ENCODE data around the gene ARSG.

The ARSG gene

GRCh38 chr17:68379692-68380677, 88.7 kb downstream of the ARSG start:
- Histone ChIP-seq H3K9me3 (ENCODE audit: control insufficient read depth in 1 of 2, low read length in 2 of 2) (no peaks in the 10 kb centered on the region), H3K36me3 (ENCODE audit: control insufficient read depth in 1 of 2, insufficient read depth in 2 of 2, low read length in 2 of 2) (peaks cover 0 to 12% of the 10 kb centered on the region in 2 donors), H3K27me3 (ENCODE audit: low read depth, low read length) (no peaks in the 10 kb centered on the region), H3K4me3 (ENCODE audit: low read depth in 1 of 2, low read length in 2 of 2) (no peak overlapping the region), H3K27ac (ENCODE audit: low read length) (no peak overlapping the region), H3K4me1 (ENCODE audit: control insufficient read depth in 1 of 2, insufficient read depth in 2 of 2, low read length in 2 of 2) (peaks cover 0 to 3% of the 10 kb centered on the region in 2 donors)

DNA sequence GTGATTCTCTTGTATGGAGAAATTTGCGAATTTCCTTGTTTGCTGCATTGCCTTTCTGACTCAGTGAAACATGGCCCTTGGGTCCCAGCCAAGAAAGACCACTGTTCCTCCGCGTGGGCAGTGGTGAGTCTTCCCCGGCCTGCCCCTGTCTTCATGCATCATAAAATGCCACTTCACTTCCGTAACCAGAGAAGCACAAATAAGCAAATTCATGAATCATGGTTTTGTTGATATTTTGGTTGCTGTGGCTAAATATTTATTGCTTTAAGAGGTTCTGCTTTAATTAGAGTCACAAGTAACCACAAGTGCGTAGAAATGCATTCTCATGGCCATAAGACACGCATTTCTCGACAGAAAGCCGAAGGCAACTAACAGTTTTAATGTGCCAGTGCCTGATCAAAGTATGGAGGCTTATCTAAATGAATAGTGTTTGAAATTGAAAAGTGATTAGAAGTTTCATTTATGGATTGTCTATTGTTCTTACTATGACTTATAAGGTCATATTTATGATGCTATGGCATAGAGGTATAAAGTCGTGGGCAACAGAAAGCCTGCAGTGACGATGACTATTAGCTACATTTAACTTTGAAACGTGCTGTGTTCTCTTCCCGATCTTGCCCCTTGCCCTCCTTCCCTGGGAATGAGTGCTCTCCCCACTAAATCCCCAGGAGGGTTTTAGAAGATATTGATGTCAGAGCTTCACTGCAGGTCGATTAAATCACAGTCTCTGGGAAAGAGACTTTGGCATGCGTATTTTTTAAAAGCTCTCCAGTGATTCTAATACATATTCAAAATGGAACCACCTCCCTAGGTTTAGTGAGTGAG, 90.0 kb downstream of the ARSG start:
- no peak overlapping the region for H3K4me3 ChIP-seq (ENCODE audit: low read depth in 1 of 2, low read length in 2 of 2)
- no peak overlapping the region for H3K27ac ChIP-seq (ENCODE audit: low read length)
- H3K36me3 ChIP-seq (ENCODE audit: control insufficient read depth in 1 of 2, insufficient read depth in 2 of 2, low read length in 2 of 2) = peaks cover 0 to 12% of the 10 kb centered on the region in 2 donors
- H3K27me3 ChIP-seq (ENCODE audit: low read depth, low read length) = no peaks in the 10 kb centered on the region
- peaks cover 0 to 3% of the 10 kb centered on the region in 2 donors for H3K4me1 ChIP-seq (ENCODE audit: control insufficient read depth in 1 of 2, insufficient read depth in 2 of 2, low read length in 2 of 2)
- no peaks in the 10 kb centered on the region for H3K9me3 ChIP-seq (ENCODE audit: control insufficient read depth in 1 of 2, low read length in 2 of 2)

- Histone ChIP-seq H3K9me3 (ENCODE audit: control insufficient read depth in 1 of 2, low read length in 2 of 2) (no peaks in the 10 kb centered on the region), H3K4me3 (ENCODE audit: low read depth in 1 of 2, low read length in 2 of 2) (no peak overlapping the region), H3K36me3 (ENCODE audit: control insufficient read depth in 1 of 2, insufficient read depth in 2 of 2, low read length in 2 of 2) (peaks cover 0 to 12% of the 10 kb centered on the region in 2 donors), H3K27me3 (ENCODE audit: low read depth, low read length) (no peaks in the 10 kb centered on the region), H3K4me1 (ENCODE audit: control insufficient read depth in 1 of 2, insufficient read depth in 2 of 2, low read length in 2 of 2) (peaks cover 0 to 3% of the 10 kb centered on the region in 2 donors), H3K27ac (ENCODE audit: low read length) (no peak overlapping the region)
Observed at GRCh38 chr17:68382582-68383085, 91.3 kb downstream of the ARSG start.

DNA sequence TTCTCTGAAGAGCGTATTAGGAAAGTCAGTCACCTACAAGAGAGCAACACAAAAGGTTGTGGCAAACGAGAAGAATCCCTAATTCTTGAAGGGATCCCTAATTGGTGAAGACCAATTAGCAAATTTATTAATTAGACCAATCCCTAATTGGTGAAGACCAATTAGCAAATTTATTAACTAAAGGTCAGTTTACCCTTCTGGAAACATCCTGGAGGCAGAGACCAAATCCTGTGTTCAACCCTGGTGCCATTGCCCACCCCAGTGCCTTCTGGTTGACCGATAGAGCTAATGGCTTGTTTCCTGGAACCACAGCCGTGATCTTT, 91.8 kb downstream of the ARSG start:
- no peak overlapping the region for H3K27ac ChIP-seq (ENCODE audit: low read length)
- H3K4me3 ChIP-seq (ENCODE audit: low read depth in 1 of 2, low read length in 2 of 2) = no peak overlapping the region
- H3K9me3 ChIP-seq (ENCODE audit: control insufficient read depth in 1 of 2, low read length in 2 of 2) = no peaks in the 10 kb centered on the region
- H3K4me1 ChIP-seq (ENCODE audit: control insufficient read depth in 1 of 2, insufficient read depth in 2 of 2, low read length in 2 of 2) = peaks cover 0 to 3% of the 10 kb centered on the region in 2 donors
- H3K27me3 ChIP-seq (ENCODE audit: low read depth, low read length) = no peaks in the 10 kb centered on the region
- peaks cover 0 to 12% of the 10 kb centered on the region in 2 donors for H3K36me3 ChIP-seq (ENCODE audit: control insufficient read depth in 1 of 2, insufficient read depth in 2 of 2, low read length in 2 of 2)

GRCh38 chr17:68383443-68384321, 92.4 kb downstream of the ARSG start:
- no peak overlapping the region for H3K27ac ChIP-seq (ENCODE audit: low read length)
- peaks cover 0 to 3% of the 10 kb centered on the region in 2 donors for H3K4me1 ChIP-seq (ENCODE audit: control insufficient read depth in 1 of 2, insufficient read depth in 2 of 2, low read length in 2 of 2)
- H3K9me3 ChIP-seq (ENCODE audit: control insufficient read depth in 1 of 2, low read length in 2 of 2) = no peaks in the 10 kb centered on the region
- no peaks in the 10 kb centered on the region for H3K27me3 ChIP-seq (ENCODE audit: low read depth, low read length)
- H3K36me3 ChIP-seq (ENCODE audit: control insufficient read depth in 1 of 2, insufficient read depth in 2 of 2, low read length in 2 of 2) = peaks cover 0 to 7% of the 10 kb centered on the region in 2 donors
- no peak overlapping the region for H3K4me3 ChIP-seq (ENCODE audit: low read depth in 1 of 2, low read length in 2 of 2)

DNA sequence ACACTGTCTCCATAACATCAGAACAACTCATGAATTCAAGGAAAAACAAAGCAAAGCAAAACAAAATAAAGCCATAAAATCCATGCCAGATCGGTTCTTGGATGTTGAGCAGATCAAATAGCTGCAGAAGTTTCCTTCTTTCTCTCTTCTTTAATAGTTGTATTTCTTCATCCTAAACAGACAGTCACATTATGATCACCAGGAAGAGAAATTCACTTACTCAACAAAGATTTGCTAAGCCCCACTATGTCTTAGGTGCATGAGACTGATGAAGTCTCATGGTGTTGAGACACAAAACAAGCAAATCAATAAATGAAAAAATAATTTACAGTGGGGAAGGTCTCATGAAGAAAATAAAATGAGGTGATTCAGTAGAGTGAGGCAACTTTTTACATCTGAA, 93.2 kb downstream of the ARSG start:
- Histone ChIP-seq H3K36me3 (ENCODE audit: control insufficient read depth in 1 of 2, insufficient read depth in 2 of 2, low read length in 2 of 2) (peaks cover 0 to 4% of the 10 kb centered on the region in 2 donors), H3K4me3 (ENCODE audit: low read depth in 1 of 2, low read length in 2 of 2) (no peak overlapping the region), H3K9me3 (ENCODE audit: control insufficient read depth in 1 of 2, low read length in 2 of 2) (no peaks in the 10 kb centered on the region), H3K27me3 (ENCODE audit: low read depth, low read length) (no peaks in the 10 kb centered on the region), H3K4me1 (ENCODE audit: control insufficient read depth in 1 of 2, insufficient read depth in 2 of 2, low read length in 2 of 2) (peaks cover 0 to 3% of the 10 kb centered on the region in 2 donors), H3K27ac (ENCODE audit: low read length) (no peak overlapping the region)

- Histone ChIP-seq H3K4me3 (ENCODE audit: low read depth in 1 of 2, low read length in 2 of 2) (no peak overlapping the region), H3K4me1 (ENCODE audit: control insufficient read depth in 1 of 2, insufficient read depth in 2 of 2, low read length in 2 of 2) (peaks cover 0 to 3% of the 10 kb centered on the region in 2 donors), H3K9me3 (ENCODE audit: control insufficient read depth in 1 of 2, low read length in 2 of 2) (no peaks in the 10 kb centered on the region), H3K27ac (ENCODE audit: low read length) (no peak overlapping the region), H3K27me3 (ENCODE audit: low read depth, low read length) (no peaks in the 10 kb centered on the region), H3K36me3 (ENCODE audit: control insufficient read depth in 1 of 2, insufficient read depth in 2 of 2, low read length in 2 of 2) (peaks cover 0 to 4% of the 10 kb centered on the region in 2 donors)
Observed at GRCh38 chr17:68384941-68385340, 93.6 kb downstream of the ARSG start.

DNA sequence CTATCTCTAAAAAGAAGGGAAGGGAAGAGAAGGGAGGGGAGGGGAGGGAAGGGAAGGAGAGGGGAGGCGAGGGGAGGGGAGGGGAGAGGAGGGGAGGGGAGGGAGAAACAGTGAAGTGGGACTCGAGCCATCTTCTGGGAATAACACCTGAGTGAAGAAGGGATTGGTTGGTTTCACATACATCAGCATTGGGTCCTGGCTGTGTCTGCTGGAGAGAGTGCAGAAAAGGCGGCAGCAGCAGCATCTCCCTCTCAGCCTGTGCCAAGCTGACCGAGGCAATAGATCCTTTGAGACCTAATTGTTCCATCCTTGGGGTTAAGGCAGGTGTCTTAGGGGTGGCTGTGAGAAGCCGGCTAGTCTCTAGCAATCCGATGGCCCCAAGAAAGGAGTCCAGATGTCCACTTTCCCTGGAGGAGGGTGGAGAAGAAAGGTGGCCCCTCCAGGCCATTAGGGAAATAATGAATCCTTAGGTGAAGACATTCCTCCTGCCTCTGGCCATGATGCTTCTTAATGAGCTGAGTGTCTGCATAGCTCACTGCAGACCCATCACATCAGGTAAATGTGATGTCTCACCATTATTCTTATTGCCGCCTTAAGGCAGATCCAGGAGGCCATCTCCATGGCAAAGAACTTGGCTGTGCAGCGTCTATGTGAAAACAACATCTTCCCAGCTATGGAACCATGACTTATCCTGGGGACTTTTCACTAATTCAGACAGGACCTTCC, 94.4 kb downstream of the ARSG start:
- Histone ChIP-seq H3K9me3 (ENCODE audit: control insufficient read depth in 1 of 2, low read length in 2 of 2) (no peaks in the 10 kb centered on the region), H3K4me1 (ENCODE audit: control insufficient read depth in 1 of 2, insufficient read depth in 2 of 2, low read length in 2 of 2) (peaks cover 0 to 3% of the 10 kb centered on the region in 2 donors), H3K36me3 (ENCODE audit: control insufficient read depth in 1 of 2, insufficient read depth in 2 of 2, low read length in 2 of 2) (peaks cover 0 to 4% of the 10 kb centered on the region in 2 donors), H3K4me3 (ENCODE audit: low read depth in 1 of 2, low read length in 2 of 2) (no peak overlapping the region), H3K27me3 (ENCODE audit: low read depth, low read length) (no peaks in the 10 kb centered on the region), H3K27ac (ENCODE audit: low read length) (no peak overlapping the region)

DNA sequence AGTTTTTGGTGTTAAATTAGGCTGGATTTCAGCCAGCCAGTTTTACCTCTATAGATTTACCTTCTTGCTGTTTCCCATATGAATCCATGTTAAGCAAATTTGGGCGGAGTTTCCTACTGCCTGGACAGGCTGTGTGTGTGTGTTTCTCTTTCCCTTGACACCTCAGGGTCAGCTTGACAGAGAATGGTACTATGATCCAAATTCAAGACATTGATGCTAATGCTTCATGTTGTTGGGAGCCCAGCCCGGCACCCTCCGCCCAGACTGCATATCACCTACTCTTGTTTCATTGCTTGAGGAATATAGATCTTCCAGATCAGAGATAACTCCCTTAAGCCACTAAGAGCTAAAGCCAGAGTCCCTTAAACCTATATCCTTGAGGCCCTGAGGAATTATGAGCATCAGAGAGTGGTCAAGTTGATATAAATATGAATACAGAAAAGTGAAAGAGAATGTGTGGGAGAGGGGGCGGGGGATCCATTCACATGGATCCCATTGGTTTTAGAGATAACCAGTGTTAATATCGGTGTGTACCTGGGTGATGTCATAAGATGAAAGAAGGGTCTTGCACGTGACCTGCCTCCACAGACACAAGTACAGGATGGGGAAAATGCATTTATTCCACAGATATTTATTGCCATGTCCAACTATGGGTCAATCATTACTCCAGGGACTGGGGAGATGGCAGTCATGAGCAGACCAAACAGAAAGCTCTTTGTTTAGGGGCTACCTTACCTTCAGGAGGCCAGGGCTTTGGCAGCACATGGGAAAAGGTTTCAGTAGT, 96.3 kb downstream of the ARSG start:
- Histone ChIP-seq H3K4me3 (ENCODE audit: low read depth in 1 of 2, low read length in 2 of 2) (no peak overlapping the region), H3K27ac (ENCODE audit: low read length) (no peak overlapping the region)

GRCh38 chr17:68389041-68389440, 97.7 kb downstream of the ARSG start:
- Histone ChIP-seq H3K4me3 (ENCODE audit: low read depth in 1 of 2, low read length in 2 of 2) (no peak overlapping the region), H3K27ac (ENCODE audit: low read length) (no peak overlapping the region), H3K9me3 (ENCODE audit: control insufficient read depth in 1 of 2, low read length in 2 of 2) (no peaks in the 10 kb centered on the region), H3K27me3 (ENCODE audit: low read depth, low read length) (no peaks in the 10 kb centered on the region), H3K4me1 (ENCODE audit: control insufficient read depth in 1 of 2, insufficient read depth in 2 of 2, low read length in 2 of 2) (no peaks in the 10 kb centered on the region), H3K36me3 (ENCODE audit: control insufficient read depth in 1 of 2, insufficient read depth in 2 of 2, low read length in 2 of 2) (no peaks in the 10 kb centered on the region)

More for the DNA sequence above, 96.3 kb downstream of the ARSG start:
- no peaks in the 10 kb centered on the region for H3K36me3 ChIP-seq (ENCODE audit: control insufficient read depth in 1 of 2, insufficient read depth in 2 of 2, low read length in 2 of 2)
- H3K4me1 ChIP-seq (ENCODE audit: control insufficient read depth in 1 of 2, insufficient read depth in 2 of 2, low read length in 2 of 2) = peaks cover 0 to 3% of the 10 kb centered on the region in 2 donors
- H3K9me3 ChIP-seq (ENCODE audit: control insufficient read depth in 1 of 2, low read length in 2 of 2) = no peaks in the 10 kb centered on the region
- no peaks in the 10 kb centered on the region for H3K27me3 ChIP-seq (ENCODE audit: low read depth, low read length)
